DMS53 treated with DMSO at 0.1 percent for 48 hours (cell line): ENCODE data around the gene TRIOBP.
A peak's percentile ranks its signal among the peaks of the same experiment; 100 is the strongest.
"Not testable (repeated sequence)": the region's sequence is repeated elsewhere in the genome, so short reads cannot be mapped to it uniquely, and the experiment has no call there.

Experiments used
- DNase-seq: peaks from one replicate; lab custom pipeline; 2025; ENCODE audit not compliant: unreplicated experiment; lab: John Stamatoyannopoulos, UW

The TRIOBP gene, protein sequence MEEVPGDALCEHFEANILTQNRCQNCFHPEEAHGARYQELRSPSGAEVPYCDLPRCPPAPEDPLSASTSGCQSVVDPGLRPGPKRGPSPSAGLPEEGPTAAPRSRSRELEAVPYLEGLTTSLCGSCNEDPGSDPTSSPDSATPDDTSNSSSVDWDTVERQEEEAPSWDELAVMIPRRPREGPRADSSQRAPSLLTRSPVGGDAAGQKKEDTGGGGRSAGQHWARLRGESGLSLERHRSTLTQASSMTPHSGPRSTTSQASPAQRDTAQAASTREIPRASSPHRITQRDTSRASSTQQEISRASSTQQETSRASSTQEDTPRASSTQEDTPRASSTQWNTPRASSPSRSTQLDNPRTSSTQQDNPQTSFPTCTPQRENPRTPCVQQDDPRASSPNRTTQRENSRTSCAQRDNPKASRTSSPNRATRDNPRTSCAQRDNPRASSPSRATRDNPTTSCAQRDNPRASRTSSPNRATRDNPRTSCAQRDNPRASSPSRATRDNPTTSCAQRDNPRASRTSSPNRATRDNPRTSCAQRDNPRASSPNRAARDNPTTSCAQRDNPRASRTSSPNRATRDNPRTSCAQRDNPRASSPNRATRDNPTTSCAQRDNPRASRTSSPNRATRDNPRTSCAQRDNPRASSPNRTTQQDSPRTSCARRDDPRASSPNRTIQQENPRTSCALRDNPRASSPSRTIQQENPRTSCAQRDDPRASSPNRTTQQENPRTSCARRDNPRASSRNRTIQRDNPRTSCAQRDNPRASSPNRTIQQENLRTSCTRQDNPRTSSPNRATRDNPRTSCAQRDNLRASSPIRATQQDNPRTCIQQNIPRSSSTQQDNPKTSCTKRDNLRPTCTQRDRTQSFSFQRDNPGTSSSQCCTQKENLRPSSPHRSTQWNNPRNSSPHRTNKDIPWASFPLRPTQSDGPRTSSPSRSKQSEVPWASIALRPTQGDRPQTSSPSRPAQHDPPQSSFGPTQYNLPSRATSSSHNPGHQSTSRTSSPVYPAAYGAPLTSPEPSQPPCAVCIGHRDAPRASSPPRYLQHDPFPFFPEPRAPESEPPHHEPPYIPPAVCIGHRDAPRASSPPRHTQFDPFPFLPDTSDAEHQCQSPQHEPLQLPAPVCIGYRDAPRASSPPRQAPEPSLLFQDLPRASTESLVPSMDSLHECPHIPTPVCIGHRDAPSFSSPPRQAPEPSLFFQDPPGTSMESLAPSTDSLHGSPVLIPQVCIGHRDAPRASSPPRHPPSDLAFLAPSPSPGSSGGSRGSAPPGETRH (N-terminal part only)

GRCh38 chr22:37696657-37697537 lies at the start of gene TRIOBP:
Gene TRIOBP, plus strand, starts transcription at chr22:37697048. Its CDS starts 4,318 bp downstream, at chr22:37701366.
- DNase-seq = peak; percentile 48

DNA sequence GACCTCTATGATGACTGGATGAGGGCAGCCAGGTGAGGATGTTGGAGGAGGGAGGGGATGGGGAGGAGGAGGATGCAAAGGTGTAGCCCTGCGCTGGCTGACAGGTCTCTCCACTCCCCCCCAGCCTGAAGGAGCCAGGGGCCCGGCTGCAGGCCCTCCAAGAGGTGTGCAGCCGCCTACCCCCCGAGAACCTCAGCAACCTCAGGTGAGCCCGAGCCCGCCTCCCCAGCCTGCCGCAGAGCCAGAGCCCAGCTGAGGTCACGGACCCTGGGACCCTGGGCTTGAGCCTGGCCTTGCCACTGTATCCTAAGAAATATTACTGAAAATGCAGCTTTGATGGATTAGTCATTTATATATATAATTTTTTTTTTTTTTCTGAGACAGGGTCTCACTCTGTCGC lies 49.5 kb upstream of the TRIOBP start:
- no peak for DNase-seq

GRCh38 chr22:37647928-37648327 lies 48.9 kb upstream of the TRIOBP start:
- no peak for DNase-seq

- DNase-seq = no peak
These were observed 46.2 kb upstream of the TRIOBP start for GRCh38 chr22:37650463-37651136.

DNA sequence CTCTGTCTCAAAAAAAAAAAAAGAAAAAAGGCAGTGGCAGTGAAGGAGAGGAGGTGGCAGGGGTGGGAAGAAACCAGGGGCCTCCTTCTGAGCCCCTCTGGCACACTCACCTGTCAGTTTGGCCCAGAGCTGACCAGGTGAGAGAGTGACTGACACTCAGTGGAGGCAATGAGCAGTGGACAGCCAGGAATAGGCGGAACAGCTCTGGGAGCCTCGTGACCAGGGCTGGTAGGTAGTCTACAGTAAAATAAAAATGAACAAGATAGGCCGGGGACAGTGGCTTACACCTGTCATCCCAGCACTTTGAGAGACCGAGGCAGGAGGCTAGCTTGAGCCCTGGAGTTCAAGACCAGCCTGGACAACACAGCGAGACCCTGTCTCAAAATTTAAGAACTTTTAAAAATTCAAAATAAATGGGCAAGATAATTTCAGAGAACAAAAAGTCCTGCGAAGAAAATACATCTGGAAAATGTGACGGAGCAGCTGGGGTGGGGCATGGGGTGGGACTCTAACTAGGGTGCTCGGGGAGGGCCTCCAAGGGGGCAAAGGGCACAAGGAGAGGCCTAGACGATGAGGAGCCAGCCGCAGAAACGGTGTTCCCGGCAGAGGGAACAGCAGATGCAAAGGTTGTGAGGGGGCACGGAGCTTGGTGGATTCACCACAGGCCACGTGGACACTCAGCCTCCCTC lies 42.1 kb upstream of the TRIOBP start:
- DNase-seq = no peak

GRCh38 chr22:37655252-37655563 lies 41.6 kb upstream of the TRIOBP start:
- no peak for DNase-seq

GRCh38 chr22:37656583-37656982 lies 40.3 kb upstream of the TRIOBP start:
- not testable (repeated sequence) for DNase-seq

GRCh38 chr22:37657590-37658132 lies 39.2 kb upstream of the TRIOBP start:
- DNase-seq = no peak

DNA sequence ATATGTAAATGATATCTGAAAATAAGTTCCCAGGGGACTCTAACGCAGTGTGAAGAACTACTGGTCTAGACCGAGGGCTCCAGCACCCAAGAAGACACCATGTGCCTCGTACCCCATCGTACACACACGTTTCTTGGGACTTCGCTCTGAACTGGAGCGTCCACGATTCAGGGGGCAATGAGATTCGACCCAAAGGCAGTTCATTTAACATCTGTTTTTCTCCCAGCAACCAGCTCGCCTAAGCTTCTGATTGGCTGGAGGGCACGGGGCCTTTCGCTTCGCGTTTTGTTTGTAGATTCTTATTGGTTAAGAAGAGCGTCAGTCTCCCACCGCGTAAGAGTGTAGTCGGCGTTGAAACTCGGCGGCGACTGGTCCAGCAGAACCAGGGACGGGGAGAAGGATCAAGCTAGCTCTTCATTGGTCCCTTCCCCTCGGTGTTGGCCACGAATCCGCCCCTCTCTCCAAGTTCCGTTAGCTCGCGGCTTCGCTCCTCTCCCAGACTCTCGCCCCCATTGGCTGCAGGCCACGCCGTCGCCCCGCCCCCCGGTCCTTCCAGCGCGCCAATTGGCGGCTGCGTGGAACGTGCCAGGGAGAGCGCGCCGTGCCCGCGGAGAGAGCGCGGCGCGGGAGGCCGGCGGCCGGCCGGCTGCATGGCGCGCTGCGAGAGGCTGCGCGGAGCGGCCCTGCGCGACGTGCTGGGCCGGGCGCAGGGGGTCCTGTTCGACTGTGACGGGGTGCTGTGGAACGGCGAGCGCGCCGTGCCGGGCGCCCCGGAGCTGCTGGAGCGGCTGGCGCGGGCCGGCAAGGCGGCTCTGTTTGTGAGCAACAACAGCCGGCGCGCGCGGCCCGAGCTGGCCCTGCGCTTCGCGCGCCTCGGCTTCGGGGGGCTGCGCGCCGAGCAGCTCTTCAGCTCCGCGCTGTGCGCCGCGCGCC lies 38.4 kb upstream of the TRIOBP start, which contains the start of gene PDXP:
Gene PDXP (plus strand): TSS at position 591 of the 933 bp plus-strand sequence. CDS start 60 bp downstream, at position 651.
- peak; percentile 77 for DNase-seq

DNA sequence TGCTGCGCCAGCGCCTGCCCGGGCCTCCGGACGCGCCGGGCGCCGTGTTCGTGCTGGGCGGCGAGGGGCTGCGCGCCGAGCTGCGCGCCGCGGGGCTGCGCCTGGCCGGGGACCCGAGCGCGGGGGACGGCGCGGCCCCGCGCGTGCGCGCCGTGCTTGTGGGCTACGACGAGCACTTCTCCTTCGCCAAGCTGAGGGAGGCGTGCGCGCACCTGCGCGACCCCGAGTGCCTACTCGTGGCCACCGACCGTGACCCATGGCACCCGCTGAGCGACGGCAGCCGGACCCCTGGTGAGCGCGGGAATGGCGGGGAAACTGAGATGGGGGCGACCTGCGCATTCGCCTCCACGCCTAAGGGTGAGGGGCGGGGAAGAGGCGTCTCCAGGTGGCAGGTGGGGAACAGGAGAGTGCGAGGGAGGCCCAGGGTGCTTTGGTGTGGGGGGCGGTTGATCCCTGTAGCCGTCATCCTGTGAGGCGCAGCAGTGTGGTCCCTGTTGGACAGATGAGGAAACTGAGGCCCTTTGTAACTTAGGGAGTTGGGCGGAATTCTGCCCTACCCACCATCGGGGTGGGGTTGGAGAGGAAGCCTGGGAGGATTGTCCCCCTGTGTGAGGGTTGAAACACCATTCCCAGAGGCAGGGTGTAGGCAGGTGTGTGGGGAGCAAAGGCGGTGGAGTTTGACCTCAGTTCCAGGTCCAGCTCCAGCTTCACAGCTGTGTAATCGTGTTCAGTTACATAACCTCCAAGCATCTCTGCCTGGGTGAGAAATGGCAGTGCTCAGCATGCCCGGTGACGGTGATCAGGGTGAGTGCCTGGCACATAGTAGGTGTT lies 37.6 kb upstream of the TRIOBP start:
- DNase-seq = no peak

- no peak for DNase-seq
These were observed 36.7 kb upstream of the TRIOBP start for GRCh38 chr22:37659897-37660708.

DNA sequence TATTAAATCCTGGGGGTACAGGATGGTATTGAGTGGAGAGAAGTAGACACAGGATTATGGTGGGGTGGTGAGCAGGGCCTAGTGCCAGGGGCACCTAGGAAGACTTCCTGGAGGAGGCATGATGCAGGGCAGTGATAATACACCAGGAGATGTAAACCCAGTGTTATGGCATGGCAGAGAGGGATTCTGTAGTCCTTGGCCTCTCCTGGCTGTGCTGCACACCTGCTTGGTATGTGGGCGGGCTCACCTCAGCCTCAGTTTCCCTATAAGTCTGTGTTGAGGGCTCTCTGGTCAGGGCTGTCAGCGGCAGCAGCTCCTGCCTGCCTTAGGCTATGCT lies 36.2 kb upstream of the TRIOBP start:
- DNase-seq = no peak

- DNase-seq = no peak
These were observed 35.5 kb upstream of the TRIOBP start for GRCh38 chr22:37661160-37661924.

DNA sequence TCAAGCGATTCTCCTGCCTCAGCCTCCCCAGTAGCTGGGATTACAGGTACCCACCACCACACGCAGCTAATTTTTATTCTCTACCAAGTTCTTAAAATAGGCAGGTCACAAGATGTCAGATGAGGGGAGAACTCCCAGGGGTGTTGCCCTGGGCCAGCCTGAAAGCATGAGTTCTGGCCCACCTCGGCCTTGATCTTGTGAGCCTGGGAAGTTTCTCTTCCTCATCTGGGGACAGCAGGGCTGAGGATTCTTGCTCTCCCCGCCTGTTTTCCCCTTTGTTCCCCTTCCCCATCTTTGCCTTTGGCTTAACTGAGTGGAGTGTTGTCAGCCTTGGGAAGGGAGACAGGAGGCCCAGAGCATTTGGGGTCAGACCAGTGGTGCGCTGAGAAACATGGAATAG lies 34.8 kb upstream of the TRIOBP start:
- DNase-seq = no peak

- DNase-seq = no peak
These were observed 33.2 kb upstream of the TRIOBP start for GRCh38 chr22:37663521-37664140.
